Measurements from ENCODE around the gene TPRG1. TPM values are rescaled to one million over a fixed set of nuclear protein-coding genes. Genes with fewer than 3 reads are reported as not detected.

TPRG1 gene
- total and polyA plus RNA-seq, 4 donors = 1.0 to 46.6 (median 6.9) TPM

DNA sequence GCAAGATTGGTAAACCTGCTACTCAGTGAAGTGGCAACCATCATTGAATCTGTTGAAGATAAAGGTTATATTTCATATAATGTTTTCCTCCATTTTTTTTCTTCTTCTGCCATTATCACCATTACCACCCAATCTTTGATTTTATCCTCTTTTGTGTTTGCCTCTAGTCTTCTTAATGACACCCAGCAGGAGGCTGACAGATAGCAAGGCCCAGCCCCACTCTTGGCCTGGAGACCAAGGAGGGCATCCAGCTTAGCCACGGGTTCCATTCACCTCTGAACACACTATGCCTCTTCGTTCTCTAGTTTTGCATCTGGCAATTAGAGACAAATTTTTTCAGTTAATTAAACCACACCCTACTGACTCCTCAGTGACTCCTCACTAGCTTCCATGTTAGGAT lies 129.7 kb downstream of the TPRG1 start:
- H3K4me3 ChIP-seq (ENCODE audit: low read depth in 1 of 3, low read length in 3 of 3) = no peak overlapping the region
- no peak overlapping the region for H3K27ac ChIP-seq (ENCODE audit: low read depth in 1 of 2, low read length in 2 of 2)
- no peak for TF ChIP-seq RAD21 (IDR thresholded peaks at IDR 0.05)
- no peak for TF ChIP-seq YY1 (IDR thresholded peaks at IDR 0.05)
- no peak for TF ChIP-seq HNF4G (IDR thresholded peaks at IDR 0.05)
- TF ChIP-seq FOXA1 (IDR thresholded peaks at IDR 0.05) = no peak
- TF ChIP-seq FOXA2 (IDR thresholded peaks at IDR 0.05) = no peak
- no peaks in the 10 kb centered on the region for H3K4me1 ChIP-seq (ENCODE audit: control insufficient read depth in 4 of 4, insufficient read depth in 4 of 4, low read length in 3 of 4)
- peaks cover 0 to 3% (median 0%) of the 10 kb centered on the region in 4 donors for H3K36me3 ChIP-seq (ENCODE audit: control insufficient read depth in 4 of 4, insufficient read depth in 3 of 4, low read depth in 1 of 4, low read length in 3 of 4)
- no peak for DNase-seq (ENCODE audit: low spot score)
- H3K9me3 ChIP-seq (ENCODE audit: control insufficient read depth in 4 of 4, low read length in 3 of 4) = no peaks in the 10 kb centered on the region
- no peaks in the 10 kb centered on the region for H3K27me3 ChIP-seq (ENCODE audit: control insufficient read depth in 4 of 4, insufficient read depth in 4 of 4, low read length in 3 of 4)
- WGBS = 77% methylated on average over 2 of the region's 2 CpGs
- H3K9ac ChIP-seq (ENCODE audit: low read depth in 1 of 2, low read length in 2 of 2) = no peak overlapping the region

DNA sequence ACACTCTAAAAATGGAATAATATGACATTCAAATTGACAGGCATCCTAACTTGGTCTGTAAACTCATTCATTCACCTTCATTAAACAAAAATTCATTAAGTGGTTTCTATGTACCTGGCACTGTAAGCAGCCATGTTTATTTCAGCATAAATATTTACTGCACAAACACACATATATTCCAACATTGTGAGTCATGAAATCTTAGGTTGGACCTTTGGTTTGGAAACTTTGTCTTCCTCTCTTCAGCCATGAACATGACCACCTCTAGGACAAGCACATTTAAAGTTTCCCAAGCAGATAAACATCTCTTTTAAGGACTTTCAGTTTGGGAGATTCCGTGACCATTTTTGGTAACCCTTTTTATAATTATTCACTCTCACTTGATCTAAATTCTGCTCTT lies 131.8 kb downstream of the TPRG1 start:
- Histone ChIP-seq H3K36me3 (ENCODE audit: control insufficient read depth in 4 of 4, insufficient read depth in 3 of 4, low read depth in 1 of 4, low read length in 3 of 4) (peaks cover 0 to 2% (median 0%) of the 10 kb centered on the region in 4 donors), H3K4me1 (ENCODE audit: control insufficient read depth in 4 of 4, insufficient read depth in 4 of 4, low read length in 3 of 4) (no peaks in the 10 kb centered on the region), H3K9ac (ENCODE audit: low read depth in 1 of 2, low read length in 2 of 2) (no peak overlapping the region), H3K27me3 (ENCODE audit: control insufficient read depth in 4 of 4, insufficient read depth in 4 of 4, low read length in 3 of 4) (no peaks in the 10 kb centered on the region), H3K4me3 (ENCODE audit: low read depth in 1 of 3, low read length in 3 of 3) (no peak overlapping the region), H3K9me3 (ENCODE audit: control insufficient read depth in 4 of 4, low read length in 3 of 4) (no peaks in the 10 kb centered on the region), H3K27ac (ENCODE audit: low read depth in 1 of 2, low read length in 2 of 2) (no peak overlapping the region)
- DNase-seq (ENCODE audit: low spot score) = no peak
- WGBS = 47% methylated on average over 1 of the region's 1 CpG
- no peak for TF ChIP-seq FOXA1 (IDR thresholded peaks at IDR 0.05)
- TF ChIP-seq, protein P1, sequence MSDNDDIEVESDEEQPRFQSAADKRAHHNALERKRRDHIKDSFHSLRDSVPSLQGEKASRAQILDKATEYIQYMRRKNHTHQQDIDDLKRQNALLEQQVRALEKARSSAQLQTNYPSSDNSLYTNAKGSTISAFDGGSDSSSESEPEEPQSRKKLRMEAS (IDR thresholded peaks at IDR 0.05) = no peak
- TF ChIP-seq RAD21 (IDR thresholded peaks at IDR 0.05) = no peak
- TF ChIP-seq SP1 (IDR thresholded peaks at IDR 0.05) = no peak
- TF ChIP-seq HNF4A (conservative IDR thresholded peaks at IDR 0.05) = no peak
- no peak for TF ChIP-seq NR2F2 (IDR thresholded peaks at IDR 0.05)
- TF ChIP-seq, protein P2, sequence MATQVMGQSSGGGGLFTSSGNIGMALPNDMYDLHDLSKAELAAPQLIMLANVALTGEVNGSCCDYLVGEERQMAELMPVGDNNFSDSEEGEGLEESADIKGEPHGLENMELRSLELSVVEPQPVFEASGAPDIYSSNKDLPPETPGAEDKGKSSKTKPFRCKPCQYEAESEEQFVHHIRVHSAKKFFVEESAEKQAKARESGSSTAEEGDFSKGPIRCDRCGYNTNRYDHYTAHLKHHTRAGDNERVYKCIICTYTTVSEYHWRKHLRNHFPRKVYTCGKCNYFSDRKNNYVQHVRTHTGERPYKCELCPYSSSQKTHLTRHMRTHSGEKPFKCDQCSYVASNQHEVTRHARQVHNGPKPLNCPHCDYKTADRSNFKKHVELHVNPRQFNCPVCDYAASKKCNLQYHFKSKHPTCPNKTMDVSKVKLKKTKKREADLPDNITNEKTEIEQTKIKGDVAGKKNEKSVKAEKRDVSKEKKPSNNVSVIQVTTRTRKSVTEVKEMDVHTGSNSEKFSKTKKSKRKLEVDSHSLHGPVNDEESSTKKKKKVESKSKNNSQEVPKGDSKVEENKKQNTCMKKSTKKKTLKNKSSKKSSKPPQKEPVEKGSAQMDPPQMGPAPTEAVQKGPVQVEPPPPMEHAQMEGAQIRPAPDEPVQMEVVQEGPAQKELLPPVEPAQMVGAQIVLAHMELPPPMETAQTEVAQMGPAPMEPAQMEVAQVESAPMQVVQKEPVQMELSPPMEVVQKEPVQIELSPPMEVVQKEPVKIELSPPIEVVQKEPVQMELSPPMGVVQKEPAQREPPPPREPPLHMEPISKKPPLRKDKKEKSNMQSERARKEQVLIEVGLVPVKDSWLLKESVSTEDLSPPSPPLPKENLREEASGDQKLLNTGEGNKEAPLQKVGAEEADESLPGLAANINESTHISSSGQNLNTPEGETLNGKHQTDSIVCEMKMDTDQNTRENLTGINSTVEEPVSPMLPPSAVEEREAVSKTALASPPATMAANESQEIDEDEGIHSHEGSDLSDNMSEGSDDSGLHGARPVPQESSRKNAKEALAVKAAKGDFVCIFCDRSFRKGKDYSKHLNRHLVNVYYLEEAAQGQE (IDR thresholded peaks at IDR 0.05) = no peak
- no peak for TF ChIP-seq JUND (IDR thresholded peaks at IDR 0.05)
- TF ChIP-seq, protein P3, sequence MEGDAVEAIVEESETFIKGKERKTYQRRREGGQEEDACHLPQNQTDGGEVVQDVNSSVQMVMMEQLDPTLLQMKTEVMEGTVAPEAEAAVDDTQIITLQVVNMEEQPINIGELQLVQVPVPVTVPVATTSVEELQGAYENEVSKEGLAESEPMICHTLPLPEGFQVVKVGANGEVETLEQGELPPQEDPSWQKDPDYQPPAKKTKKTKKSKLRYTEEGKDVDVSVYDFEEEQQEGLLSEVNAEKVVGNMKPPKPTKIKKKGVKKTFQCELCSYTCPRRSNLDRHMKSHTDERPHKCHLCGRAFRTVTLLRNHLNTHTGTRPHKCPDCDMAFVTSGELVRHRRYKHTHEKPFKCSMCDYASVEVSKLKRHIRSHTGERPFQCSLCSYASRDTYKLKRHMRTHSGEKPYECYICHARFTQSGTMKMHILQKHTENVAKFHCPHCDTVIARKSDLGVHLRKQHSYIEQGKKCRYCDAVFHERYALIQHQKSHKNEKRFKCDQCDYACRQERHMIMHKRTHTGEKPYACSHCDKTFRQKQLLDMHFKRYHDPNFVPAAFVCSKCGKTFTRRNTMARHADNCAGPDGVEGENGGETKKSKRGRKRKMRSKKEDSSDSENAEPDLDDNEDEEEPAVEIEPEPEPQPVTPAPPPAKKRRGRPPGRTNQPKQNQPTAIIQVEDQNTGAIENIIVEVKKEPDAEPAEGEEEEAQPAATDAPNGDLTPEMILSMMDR (IDR thresholded peaks at IDR 0.05; ENCODE audit: low read depth, low read length, missing input control) = no peak
- TF ChIP-seq, protein P4, sequence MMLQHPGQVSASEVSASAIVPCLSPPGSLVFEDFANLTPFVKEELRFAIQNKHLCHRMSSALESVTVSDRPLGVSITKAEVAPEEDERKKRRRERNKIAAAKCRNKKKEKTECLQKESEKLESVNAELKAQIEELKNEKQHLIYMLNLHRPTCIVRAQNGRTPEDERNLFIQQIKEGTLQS (IDR thresholded peaks at IDR 0.05) = no peak
- no peak for TF ChIP-seq GABPA (IDR thresholded peaks at IDR 0.05 in 1 of 2, conservative IDR thresholded peaks at IDR 0.05 in 1 of 2)
- TF ChIP-seq HNF4G (IDR thresholded peaks at IDR 0.05) = no peak
- TF ChIP-seq TAF1 (conservative IDR thresholded peaks at IDR 0.05) = no peak
- TF ChIP-seq EGR1 (IDR thresholded peaks at IDR 0.05; ENCODE audit: low read depth in 2 of 2) = no peak
- TF ChIP-seq FOXA2 (IDR thresholded peaks at IDR 0.05) = no peak
- TF ChIP-seq YY1 (IDR thresholded peaks at IDR 0.05) = no peak
- TF ChIP-seq RXRA (IDR thresholded peaks at IDR 0.05) = no peak
- TF ChIP-seq, protein P5, sequence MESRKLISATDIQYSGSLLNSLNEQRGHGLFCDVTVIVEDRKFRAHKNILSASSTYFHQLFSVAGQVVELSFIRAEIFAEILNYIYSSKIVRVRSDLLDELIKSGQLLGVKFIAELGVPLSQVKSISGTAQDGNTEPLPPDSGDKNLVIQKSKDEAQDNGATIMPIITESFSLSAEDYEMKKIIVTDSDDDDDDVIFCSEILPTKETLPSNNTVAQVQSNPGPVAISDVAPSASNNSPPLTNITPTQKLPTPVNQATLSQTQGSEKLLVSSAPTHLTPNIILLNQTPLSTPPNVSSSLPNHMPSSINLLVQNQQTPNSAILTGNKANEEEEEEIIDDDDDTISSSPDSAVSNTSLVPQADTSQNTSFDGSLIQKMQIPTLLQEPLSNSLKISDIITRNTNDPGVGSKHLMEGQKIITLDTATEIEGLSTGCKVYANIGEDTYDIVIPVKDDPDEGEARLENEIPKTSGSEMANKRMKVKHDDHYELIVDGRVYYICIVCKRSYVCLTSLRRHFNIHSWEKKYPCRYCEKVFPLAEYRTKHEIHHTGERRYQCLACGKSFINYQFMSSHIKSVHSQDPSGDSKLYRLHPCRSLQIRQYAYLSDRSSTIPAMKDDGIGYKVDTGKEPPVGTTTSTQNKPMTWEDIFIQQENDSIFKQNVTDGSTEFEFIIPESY (IDR thresholded peaks at IDR 0.05) = no peak

Measured in liver (tissue), 9 donors.